HL-60/S4 (cell line): ENCODE data around the gene NNMT.

Source experiments
- in situ Hi-C: fragments of 300-500 bp; cut with MboI; formaldehyde crosslinking; loops from 2 replicates; pipeline ENCODE4 v1.14.3; 2022; ENCODE audit warnings: low sequenced_read_pairs

NNMT gene

DNA sequence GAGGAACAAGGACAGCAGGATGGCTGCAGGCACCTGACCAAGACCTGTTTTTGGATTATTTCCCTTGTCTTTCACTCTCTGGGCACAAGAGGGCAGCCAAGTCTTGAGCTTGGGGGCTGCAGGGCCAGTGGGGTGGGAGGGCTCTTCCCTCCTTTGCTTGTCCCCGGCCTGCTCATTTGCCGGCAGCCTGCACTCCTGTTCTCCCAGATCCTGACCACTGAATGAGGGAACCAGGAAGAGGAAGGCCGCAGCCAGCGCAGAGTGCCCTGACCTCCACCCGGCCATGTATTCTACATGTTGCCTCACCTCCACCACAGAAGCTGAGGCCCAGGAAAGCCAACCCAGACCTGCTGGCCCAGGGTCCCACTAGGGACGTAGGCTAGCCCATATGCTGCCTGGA lies 15.5 kb upstream of the NNMT start:
- in situ Hi-C loops, result no loop called here

DNA sequence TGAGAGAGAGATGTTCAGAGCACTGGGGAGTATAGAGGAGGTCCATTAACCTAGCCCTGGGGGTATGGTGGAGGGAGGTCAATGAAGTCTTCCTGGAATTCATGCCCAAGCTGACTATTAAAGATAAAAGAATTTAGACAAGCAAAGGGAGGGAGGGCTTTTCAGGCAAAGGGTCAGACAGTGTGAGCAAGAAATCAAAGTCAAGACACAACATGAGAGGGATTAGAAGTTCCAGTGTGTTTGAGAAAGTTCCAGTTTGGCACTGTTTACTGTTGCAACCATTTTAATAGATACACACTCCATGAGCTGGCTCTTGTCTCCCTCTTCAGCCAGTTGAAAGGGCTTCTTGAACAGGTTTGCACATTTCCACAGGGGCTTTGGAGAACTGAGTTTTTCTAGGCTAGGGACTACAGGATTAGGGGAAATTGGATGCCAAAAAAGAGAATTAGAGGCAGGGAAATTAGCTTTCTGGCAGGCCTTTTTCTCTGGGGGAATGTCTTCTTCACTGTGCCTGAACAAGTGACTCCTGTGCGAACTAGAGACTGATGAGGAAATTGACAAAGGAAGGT lies 14.7 kb upstream of the NNMT start:
- in situ Hi-C loops, result no loop called here

DNA sequence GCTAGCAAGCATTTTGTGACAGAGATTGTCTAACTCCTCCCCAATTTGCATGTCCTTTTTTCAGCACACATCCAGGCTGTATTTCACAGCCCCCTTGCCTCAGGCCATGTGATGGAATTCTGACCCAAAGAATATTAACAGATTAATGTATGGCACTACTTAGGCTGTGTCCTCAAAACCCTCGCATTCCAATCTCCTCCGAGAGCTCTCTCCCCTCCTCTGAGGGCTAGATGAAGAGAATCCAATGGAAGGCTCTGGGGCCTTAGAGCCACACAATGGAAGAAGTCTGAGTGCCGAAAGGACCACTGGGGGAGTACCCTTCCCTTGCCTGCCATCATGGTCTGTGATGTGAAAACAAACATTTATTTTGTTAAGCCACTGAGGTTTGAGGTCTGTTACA lies 13.7 kb upstream of the NNMT start:
- in situ Hi-C loops, result no loop called here

DNA sequence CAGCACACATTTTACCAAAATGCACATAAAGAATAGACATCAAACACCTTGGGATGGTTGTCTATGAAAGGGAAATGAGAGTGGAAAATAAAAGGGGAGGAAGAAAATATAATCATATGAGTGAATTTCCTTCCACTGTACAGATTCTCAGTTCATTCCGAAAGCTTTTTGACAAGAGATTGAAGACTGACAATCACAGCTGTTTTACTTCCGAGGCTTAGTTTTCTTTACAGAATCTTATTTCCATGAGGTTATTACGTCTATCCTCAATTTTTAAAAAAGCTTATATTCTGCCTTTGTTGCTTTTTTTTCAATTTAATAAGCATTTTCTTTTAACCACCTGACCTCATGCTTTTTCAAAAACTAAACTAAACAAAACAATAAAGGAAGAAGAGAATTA lies 12.8 kb upstream of the NNMT start:
- in situ Hi-C loops, result no loop called here

DNA sequence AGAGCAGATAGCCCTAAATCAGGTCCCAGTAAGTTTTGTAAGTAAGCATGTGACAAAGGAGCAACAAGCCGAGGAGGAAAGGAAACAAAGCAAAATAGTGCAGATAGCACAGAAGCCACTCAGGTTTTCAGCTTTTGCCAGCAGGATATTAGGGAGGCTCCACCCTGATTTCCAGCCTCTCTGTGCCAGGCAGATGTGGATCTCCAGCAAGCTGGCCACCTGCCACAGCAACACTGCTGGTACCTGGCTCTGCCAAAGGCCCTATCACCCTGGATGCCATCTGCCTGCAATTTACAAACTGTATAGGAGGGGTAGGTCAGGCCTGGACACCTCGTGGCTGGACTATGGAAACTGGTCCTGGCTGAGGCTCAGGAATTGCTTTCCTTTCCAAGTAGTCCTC lies 12.2 kb upstream of the NNMT start:
- in situ Hi-C loops, result no loop called here

DNA sequence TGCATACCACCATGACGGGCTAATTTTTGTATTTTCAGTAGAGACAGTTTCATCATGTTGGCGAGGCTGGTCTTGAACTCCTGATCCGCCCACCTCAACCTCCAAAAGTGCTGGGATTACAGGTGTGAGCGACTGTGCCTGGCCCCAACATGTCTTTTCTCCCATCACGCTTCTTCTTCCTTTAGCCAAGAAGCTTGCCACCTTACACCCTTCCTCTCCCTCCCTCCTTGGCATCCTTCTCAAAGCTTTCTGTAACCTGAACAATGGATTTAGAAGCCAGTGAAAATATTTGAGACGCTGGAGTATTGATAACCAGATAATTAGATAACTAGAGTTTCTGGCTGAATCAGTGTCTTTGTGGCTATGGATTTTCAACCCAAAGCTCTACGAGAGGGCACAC lies 11.3 kb upstream of the NNMT start:
- in situ Hi-C loops, result no loop called here

DNA sequence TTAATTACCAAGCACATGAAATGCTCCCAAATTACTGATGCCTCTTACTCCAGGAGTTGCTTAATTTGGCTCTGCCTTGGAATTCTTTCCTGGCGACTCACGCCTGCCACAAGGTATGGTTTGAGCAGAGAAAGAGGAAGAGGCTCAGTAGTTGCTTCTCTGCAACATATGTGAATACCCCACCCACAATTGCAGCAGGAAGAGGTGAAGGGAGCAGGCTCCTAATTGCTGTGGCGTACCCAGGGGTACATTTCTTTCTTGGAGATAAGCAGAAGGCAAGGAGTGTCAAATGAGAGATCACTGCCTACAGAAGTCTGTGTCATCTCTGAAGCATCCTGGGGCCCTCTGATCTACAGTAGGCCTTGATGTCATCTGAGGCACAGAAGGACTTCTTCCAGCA lies 10.6 kb upstream of the NNMT start:
- in situ Hi-C loops, result no loop called here

DNA sequence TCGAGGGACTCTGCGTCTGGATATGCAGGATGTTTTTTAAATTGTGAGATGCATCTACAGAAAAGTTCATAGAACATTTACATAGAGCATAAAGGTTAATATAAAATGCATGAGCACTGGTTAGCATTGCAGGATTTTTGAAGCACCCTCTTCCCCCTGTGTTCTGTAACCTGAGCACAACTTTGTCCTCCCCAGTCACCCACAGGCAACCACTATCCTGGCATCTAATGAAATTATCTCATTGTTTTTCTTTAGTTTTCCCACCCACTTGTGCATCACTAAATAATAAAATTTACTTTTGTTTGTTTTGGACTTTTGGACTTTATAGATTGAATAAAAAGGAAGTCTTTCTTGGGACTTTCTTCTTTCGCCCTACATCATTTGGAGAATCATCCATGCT lies 10.0 kb upstream of the NNMT start:
- in situ Hi-C loops, result no loop called here

DNA sequence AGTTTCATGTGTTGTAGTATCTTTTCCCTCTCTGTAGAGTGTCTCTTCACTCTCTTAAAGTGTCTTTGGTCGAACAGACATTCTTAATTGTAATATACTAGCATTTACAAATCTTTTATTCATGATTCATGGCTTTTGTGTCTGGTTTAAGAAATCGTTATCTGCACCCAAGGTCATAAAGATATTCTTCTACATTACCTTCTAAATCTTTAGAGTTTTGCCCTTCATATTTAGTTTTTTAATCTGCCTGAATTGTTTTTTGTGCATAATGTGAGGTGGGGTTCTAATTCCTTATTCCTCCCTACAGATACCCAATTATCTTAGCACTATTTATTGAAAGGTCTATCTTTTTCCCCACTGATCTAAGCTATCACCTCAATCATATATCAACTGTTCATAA lies 9.0 kb upstream of the NNMT start:
- in situ Hi-C loops, result no loop called here

DNA sequence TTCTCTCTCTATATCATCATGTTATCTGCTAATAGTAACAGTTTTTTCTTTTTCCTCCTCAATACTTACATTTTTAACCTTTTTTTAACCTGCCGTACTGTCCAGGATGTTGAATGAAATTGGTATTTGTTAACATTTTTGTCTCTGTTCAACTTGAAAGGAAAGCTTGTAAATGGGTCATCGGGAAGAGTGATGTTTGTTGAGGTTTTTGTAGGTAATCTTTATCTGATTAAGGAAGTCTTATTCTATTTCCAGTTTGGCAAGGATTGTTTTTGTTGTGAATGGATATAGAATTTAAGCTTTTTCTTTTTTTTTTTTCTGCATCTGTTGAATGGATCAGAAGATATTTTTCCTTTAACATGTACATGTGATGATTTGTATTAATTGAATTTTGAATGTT lies 8.1 kb upstream of the NNMT start:
- in situ Hi-C loops, result no loop called here

DNA sequence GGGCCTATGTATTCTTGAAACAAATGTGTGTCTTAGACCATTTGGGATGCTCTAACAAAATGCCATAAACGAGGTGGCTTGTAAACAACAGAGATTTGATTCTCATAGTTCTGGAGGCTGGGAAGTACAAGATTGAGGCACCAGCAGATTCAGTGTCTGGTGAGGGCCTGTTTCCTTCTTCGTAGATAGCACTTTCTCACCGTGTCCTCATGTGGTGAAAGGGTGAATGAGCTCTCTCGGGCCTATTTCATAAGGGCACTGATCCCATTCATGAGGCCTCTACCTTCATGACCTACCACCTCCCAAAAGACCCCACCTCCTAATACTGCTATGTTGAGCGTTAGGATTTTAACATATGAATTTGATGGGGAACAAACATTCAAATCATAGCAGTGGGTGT lies 6.4 kb upstream of the NNMT start:
- in situ Hi-C loops, result no loop called here

DNA sequence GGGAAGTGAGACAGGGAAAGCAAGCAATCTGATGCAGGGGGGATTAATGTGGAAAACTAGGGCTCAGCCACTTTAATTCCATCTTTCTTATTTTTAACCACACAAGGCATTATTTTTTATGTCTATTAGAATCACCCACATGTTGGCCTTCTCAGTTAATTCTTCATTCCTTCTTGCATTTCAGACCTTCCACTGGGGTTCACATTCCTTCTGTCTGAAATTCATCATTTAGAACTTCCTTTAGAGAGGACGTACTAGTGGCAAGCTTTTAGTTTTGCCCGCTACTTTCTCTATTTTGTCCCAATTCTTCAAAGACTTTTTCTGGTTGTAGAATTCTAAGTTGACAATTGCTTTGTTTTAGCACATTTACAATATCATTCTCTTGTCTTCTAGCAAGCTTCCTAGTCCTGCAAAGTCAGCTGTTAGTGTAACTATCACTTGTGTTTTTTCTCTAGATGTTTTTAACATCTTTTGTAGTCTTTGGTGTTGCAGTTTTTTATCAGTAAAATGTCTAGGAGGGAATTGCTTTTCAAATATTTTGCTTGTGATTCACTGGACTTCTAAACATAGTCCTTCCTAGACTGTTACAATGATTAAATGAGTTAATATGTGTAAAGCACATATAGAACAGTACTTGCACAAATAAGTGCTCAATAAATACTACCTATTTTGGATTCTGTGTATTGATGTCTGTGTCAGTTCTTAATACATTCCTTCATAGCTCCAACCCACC lies 5.5 kb upstream of the NNMT start:
- in situ Hi-C loops, result no loop called here

DNA sequence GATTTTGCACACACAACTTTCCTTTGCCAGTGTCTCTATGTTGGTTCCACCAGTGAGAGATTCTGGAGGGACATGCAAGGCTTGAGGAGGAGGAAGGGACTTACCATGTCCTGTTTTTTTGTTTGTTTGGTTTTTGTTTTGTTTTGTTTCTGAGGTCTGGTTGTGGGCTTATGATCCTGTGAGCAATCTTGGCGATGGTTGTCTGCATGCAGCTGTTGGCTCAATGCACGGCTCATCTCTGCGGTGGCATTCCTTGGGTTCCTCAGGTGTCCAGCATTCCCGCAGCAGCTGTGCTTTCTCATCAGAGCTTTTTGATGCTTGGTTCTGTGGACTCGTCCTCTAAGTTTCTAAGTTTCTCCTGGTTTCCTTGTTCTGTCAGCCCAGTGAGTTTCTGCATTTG lies 4.8 kb upstream of the NNMT start:
- in situ Hi-C loops, result no loop called here

DNA sequence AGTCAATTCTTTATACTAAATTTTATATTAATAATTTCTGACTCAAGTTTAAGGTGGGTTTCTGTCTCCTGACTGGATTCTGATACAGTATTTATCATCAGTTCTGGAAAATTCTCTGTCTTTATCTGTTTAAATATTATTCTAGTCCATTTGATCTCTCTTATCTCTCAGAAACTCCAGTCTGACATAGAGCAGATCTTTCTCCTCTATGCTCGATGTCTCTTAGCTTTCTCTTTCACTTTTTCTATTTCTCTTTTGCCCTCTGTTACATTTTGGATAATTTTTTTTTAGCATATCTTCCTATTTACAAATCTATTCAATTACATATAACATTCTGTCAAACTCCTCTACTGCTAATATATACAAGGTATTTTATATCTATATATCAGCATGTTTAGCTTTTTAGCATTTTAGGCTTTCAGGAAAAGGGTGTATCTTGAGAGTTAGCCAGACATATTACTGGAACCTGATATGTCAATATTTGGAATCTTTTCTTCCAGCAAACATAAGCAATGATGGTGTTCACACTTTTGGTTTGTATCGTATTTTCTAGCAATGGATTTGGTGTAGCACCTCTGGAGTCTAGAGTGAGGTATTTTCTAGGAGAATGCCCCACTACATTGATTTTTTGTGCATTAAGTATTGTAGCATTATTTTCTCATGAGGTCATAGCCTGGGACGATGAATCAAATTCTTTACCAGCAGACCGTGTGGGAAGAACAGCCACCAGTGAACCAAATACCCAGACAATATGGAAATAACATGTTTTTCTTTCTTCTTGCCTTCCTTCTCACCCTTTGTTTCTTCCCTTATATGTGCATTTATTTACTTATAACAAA lies 4.1 kb upstream of the NNMT start:
- in situ Hi-C loops, result no loop called here

DNA sequence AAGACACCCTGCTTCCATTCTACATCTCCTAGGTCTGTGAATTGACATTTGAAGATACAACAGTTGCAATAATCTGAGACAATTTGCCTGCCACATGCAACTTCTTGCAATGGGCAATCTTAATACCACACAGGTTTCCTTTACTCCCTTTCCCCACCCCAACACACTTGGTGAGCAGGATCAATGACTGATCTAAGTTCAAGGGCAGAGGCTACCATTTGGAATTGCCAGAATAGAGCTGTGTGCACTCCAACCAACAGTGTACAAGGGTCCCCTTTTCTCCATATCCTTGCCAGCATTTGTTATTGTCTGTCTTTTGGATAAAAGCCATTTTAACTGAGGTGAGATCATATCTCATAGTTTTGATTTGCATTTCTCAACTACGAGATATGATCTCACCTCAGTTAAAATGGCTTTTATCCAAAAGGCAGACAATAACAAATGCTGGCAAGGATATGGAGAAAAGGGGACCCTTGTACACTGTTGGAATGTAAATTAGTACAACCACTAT lies 2.9 kb upstream of the NNMT start:
- in situ Hi-C loops, result no loop called here

DNA sequence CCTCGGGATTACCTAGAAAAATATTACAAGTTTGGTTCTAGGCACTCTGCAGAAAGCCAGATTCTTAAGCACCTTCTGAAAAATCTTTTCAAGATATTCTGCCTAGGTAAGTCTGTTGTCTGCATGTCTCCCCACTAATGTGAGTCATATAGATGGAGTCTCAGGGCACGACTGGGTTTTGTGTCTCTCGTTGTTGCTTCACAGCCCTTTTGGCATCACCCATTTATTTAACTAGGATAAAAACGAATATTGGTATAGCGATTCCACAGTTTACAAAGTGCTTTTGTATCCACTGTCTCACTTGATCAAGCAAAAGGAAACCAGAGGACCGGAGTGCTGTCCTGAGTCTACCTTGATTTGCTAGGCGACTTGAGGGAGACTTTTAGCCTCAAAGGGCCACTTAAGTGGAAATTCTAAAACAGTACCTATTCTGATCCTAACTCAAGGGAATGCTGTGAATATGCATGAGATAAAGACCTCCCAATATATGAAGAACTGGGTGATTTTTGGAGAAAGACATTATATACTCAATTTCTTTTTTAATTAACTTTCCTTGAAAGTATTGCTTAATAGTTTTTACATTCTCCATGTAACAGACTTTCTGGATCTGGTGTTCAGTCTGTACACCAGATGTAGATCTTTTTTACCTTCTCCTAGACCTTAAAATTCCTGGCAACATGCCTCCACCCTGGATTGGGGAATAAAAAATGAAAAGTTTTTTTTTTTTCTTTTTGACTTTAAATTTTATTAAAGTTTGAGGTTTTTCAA lies 590 bp downstream of the NNMT start:
- in situ Hi-C loops, result no loop called here

DNA sequence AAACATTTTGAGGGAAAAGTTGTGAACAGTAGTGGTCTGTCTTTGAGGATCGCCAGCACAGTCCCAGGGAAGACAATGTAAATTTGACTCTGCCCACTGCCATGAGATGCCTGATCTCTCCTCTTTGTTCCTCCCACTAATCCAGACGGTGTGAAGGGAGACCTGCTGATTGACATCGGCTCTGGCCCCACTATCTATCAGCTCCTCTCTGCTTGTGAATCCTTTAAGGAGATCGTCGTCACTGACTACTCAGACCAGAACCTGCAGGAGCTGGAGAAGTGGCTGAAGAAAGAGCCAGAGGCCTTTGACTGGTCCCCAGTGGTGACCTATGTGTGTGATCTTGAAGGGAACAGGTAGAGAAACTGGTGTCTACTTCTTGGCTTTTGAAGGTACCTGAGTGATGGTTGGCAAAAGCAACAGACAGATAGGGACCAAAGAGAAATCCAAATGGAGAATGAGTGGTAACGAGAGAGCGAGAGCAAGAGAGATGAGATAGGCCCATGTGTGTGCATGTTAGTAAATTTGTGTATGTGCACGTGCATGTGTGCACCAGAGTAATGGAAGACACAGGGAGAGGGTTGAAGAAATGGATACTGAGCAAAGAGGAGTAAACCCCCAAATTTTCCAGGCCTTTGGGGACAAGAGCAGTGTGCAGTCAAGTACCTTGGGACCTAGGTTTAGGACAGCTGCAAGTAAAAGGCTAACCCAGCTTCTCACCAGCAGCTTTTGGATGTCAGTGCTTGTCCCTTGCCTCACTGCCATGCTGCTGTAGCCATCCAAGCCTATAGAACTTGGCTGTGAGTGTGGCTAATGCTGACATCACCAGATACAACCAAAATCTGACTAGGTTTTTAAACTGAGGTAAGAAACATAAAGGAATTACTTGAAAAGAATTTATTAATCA lies 1.9 kb downstream of the NNMT start:
- in situ Hi-C loops, result no loop called here

DNA sequence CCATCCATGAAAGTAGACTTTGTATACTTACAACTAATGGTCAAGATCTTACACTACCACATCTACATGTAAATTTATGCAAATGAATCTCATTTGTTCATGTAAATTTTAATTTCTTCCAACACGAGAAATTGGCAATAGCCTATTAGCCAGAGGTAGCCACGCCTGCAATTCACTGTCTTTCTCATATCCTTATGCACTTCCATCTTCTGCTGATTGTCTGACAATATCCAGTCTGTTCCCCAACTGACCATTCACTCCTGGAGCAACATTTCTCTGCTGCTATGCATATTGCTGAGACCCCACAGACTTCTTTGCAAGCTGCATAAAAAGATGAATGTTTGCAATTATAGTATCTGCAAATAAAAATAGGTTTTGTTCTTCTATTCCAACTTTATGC lies 2.5 kb downstream of the NNMT start:
- in situ Hi-C loops, result no loop called here

DNA sequence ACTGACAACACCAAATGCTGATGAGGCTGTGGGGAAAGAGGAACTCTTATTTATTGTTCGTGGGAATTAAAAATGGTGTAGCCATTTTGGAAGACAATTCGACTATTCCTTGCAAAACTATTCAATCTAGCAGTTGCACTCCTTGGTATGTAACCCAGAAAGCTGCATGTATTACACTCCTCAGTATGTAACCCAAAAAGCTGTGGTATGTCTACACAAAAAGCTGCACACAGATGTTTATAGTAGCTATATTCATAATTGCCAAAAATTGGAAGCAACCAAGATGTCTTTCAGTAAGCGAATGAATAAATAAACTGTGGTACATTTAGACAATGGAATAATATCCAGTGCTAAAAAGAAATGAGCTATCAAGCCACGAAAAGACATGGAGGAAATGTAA lies 4.9 kb downstream of the NNMT start:
- in situ Hi-C loops, result no loop called here

DNA sequence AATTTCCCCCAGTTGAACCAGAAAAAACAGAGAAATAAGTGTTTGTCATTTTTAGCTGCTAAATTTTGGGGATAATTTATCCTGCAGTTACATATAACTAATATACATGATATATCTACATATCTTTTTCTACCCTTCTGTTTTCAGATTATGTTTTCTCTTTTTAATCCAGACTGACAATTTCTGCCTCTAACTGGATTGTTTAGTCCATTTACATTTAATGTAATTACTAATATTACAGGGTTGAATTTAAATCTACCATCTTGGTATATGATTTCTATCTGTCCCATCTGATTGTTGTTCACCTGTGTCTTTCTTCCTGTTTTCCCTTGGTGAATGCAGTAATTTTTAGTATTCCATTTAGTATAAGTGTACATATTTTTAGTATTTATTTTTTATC lies 5.7 kb downstream of the NNMT start:
- in situ Hi-C loops, result no loop called here
